Measurements from ENCODE around the gene CHODL.

The CHODL gene

GRCh38 chr21:18252256-18252655 lies 7.6 kb downstream of the CHODL start:
- H3K36me3 ChIP-seq (ENCODE audit: insufficient read depth, low read length): no peaks in the 10 kb centered on the region
- no peaks in the 10 kb centered on the region for H3K9me3 ChIP-seq (ENCODE audit: low read length)
- H3K4me3 ChIP-seq (ENCODE audit: low read depth in 1 of 2, low read length in 2 of 2): no peak overlapping the region
- no peak overlapping the region for H3K9ac ChIP-seq (ENCODE audit: low read length)
- H3K27ac ChIP-seq (ENCODE audit: low read depth, low read length): no peak overlapping the region
- no peaks in the 10 kb centered on the region for H3K27me3 ChIP-seq (ENCODE audit: control insufficient read depth in 1 of 2, insufficient read depth in 2 of 2, low read length in 2 of 2)
- no peaks in the 10 kb centered on the region for H3K4me1 ChIP-seq (ENCODE audit: insufficient read depth, low read length)

- H3K36me3 ChIP-seq (ENCODE audit: insufficient read depth, low read length): no peaks in the 10 kb centered on the region
- H3K27me3 ChIP-seq (ENCODE audit: control insufficient read depth in 1 of 2, insufficient read depth in 2 of 2, low read length in 2 of 2): no peaks in the 10 kb centered on the region
- no peak overlapping the region for H3K27ac ChIP-seq (ENCODE audit: low read depth, low read length)
- H3K4me1 ChIP-seq (ENCODE audit: insufficient read depth, low read length): no peaks in the 10 kb centered on the region
- no peaks in the 10 kb centered on the region for H3K9me3 ChIP-seq (ENCODE audit: low read length)
- H3K4me3 ChIP-seq (ENCODE audit: low read depth in 1 of 2, low read length in 2 of 2): no peak overlapping the region
- H3K9ac ChIP-seq (ENCODE audit: low read length): no peak overlapping the region
Observed at GRCh38 chr21:18252680-18253079, 8.0 kb downstream of the CHODL start.

GRCh38 chr21:18253221-18253620 lies 8.6 kb downstream of the CHODL start:
- no peak overlapping the region for H3K27ac ChIP-seq (ENCODE audit: low read depth, low read length)
- H3K4me3 ChIP-seq (ENCODE audit: low read depth in 1 of 2, low read length in 2 of 2): no peak overlapping the region
- no peaks in the 10 kb centered on the region for H3K36me3 ChIP-seq (ENCODE audit: insufficient read depth, low read length)
- H3K27me3 ChIP-seq (ENCODE audit: control insufficient read depth in 1 of 2, insufficient read depth in 2 of 2, low read length in 2 of 2): no peaks in the 10 kb centered on the region
- no peak overlapping the region for H3K9ac ChIP-seq (ENCODE audit: low read length)
- no peaks in the 10 kb centered on the region for H3K4me1 ChIP-seq (ENCODE audit: insufficient read depth, low read length)
- no peaks in the 10 kb centered on the region for H3K9me3 ChIP-seq (ENCODE audit: low read length)

GRCh38 chr21:18253799-18254198 lies 9.2 kb downstream of the CHODL start:
- Histone ChIP-seq H3K4me3 (ENCODE audit: low read depth in 1 of 2, low read length in 2 of 2) (no peak overlapping the region), H3K27me3 (ENCODE audit: control insufficient read depth in 1 of 2, insufficient read depth in 2 of 2, low read length in 2 of 2) (no peaks in the 10 kb centered on the region), H3K36me3 (ENCODE audit: insufficient read depth, low read length) (no peaks in the 10 kb centered on the region), H3K4me1 (ENCODE audit: insufficient read depth, low read length) (no peaks in the 10 kb centered on the region), H3K9me3 (ENCODE audit: low read length) (no peaks in the 10 kb centered on the region), H3K9ac (ENCODE audit: low read length) (no peak overlapping the region), H3K27ac (ENCODE audit: low read depth, low read length) (no peak overlapping the region)

GRCh38 chr21:18265944-18266343 lies 21.3 kb downstream of the CHODL start:
- Histone ChIP-seq H3K36me3 (ENCODE audit: insufficient read depth, low read length) (no peaks in the 10 kb centered on the region), H3K27ac (ENCODE audit: low read depth, low read length) (no peak overlapping the region), H3K9me3 (ENCODE audit: low read length) (no peaks in the 10 kb centered on the region), H3K27me3 (ENCODE audit: control insufficient read depth in 1 of 2, insufficient read depth in 2 of 2, low read length in 2 of 2) (no peaks in the 10 kb centered on the region), H3K4me1 (ENCODE audit: insufficient read depth, low read length) (no peaks in the 10 kb centered on the region), H3K9ac (ENCODE audit: low read length) (no peak overlapping the region), H3K4me3 (ENCODE audit: low read depth in 1 of 2, low read length in 2 of 2) (no peak overlapping the region)

- no peak overlapping the region for H3K4me3 ChIP-seq (ENCODE audit: low read depth in 1 of 2, low read length in 2 of 2)
- no peaks in the 10 kb centered on the region for H3K36me3 ChIP-seq (ENCODE audit: insufficient read depth, low read length)
- no peak overlapping the region for H3K27ac ChIP-seq (ENCODE audit: low read depth, low read length)
- no peak overlapping the region for H3K9ac ChIP-seq (ENCODE audit: low read length)
- H3K4me1 ChIP-seq (ENCODE audit: insufficient read depth, low read length): no peaks in the 10 kb centered on the region
- no peaks in the 10 kb centered on the region for H3K9me3 ChIP-seq (ENCODE audit: low read length)
- no peaks in the 10 kb centered on the region for H3K27me3 ChIP-seq (ENCODE audit: control insufficient read depth in 1 of 2, insufficient read depth in 2 of 2, low read length in 2 of 2)
Observed at GRCh38 chr21:18267496-18267895, 22.9 kb downstream of the CHODL start.

GRCh38 chr21:18268906-18269305 lies 24.3 kb downstream of the CHODL start:
- Histone ChIP-seq H3K9me3 (ENCODE audit: low read length) (no peaks in the 10 kb centered on the region), H3K27ac (ENCODE audit: low read depth, low read length) (no peak overlapping the region), H3K4me1 (ENCODE audit: insufficient read depth, low read length) (no peaks in the 10 kb centered on the region), H3K36me3 (ENCODE audit: insufficient read depth, low read length) (no peaks in the 10 kb centered on the region), H3K4me3 (ENCODE audit: low read depth in 1 of 2, low read length in 2 of 2) (no peak overlapping the region), H3K27me3 (ENCODE audit: control insufficient read depth in 1 of 2, insufficient read depth in 2 of 2, low read length in 2 of 2) (no peaks in the 10 kb centered on the region), H3K9ac (ENCODE audit: low read length) (no peak overlapping the region)

- H3K4me3 ChIP-seq (ENCODE audit: low read depth in 1 of 2, low read length in 2 of 2): no peak overlapping the region
- no peak overlapping the region for H3K27ac ChIP-seq (ENCODE audit: low read depth, low read length)
- no peaks in the 10 kb centered on the region for H3K9me3 ChIP-seq (ENCODE audit: low read length)
- no peak overlapping the region for H3K9ac ChIP-seq (ENCODE audit: low read length)
- H3K36me3 ChIP-seq (ENCODE audit: insufficient read depth, low read length): no peaks in the 10 kb centered on the region
- H3K27me3 ChIP-seq (ENCODE audit: control insufficient read depth in 1 of 2, insufficient read depth in 2 of 2, low read length in 2 of 2): no peaks in the 10 kb centered on the region
- no peaks in the 10 kb centered on the region for H3K4me1 ChIP-seq (ENCODE audit: insufficient read depth, low read length)
Observed at GRCh38 chr21:18269856-18270255, 25.2 kb downstream of the CHODL start.

- Histone ChIP-seq H3K27ac (ENCODE audit: low read depth, low read length) (no peak overlapping the region), H3K9me3 (ENCODE audit: low read length) (no peaks in the 10 kb centered on the region), H3K4me1 (ENCODE audit: insufficient read depth, low read length) (no peaks in the 10 kb centered on the region), H3K36me3 (ENCODE audit: insufficient read depth, low read length) (no peaks in the 10 kb centered on the region), H3K4me3 (ENCODE audit: low read depth in 1 of 2, low read length in 2 of 2) (no peak overlapping the region), H3K27me3 (ENCODE audit: control insufficient read depth in 1 of 2, insufficient read depth in 2 of 2, low read length in 2 of 2) (no peaks in the 10 kb centered on the region), H3K9ac (ENCODE audit: low read length) (no peak overlapping the region)
Observed at GRCh38 chr21:18273400-18273799, 28.8 kb downstream of the CHODL start.

- no peak overlapping the region for H3K27ac ChIP-seq (ENCODE audit: low read depth, low read length)
- no peaks in the 10 kb centered on the region for H3K9me3 ChIP-seq (ENCODE audit: low read length)
- no peaks in the 10 kb centered on the region for H3K36me3 ChIP-seq (ENCODE audit: insufficient read depth, low read length)
- H3K4me3 ChIP-seq (ENCODE audit: low read depth in 1 of 2, low read length in 2 of 2): no peak overlapping the region
- H3K9ac ChIP-seq (ENCODE audit: low read length): no peak overlapping the region
- no peaks in the 10 kb centered on the region for H3K27me3 ChIP-seq (ENCODE audit: control insufficient read depth in 1 of 2, insufficient read depth in 2 of 2, low read length in 2 of 2)
- H3K4me1 ChIP-seq (ENCODE audit: insufficient read depth, low read length): no peaks in the 10 kb centered on the region
Observed at GRCh38 chr21:18274370-18274769, 29.7 kb downstream of the CHODL start.

GRCh38 chr21:18275781-18276180 lies 31.1 kb downstream of the CHODL start:
- H3K9ac ChIP-seq (ENCODE audit: low read length): no peak overlapping the region
- H3K27me3 ChIP-seq (ENCODE audit: control insufficient read depth in 1 of 2, insufficient read depth in 2 of 2, low read length in 2 of 2): no peaks in the 10 kb centered on the region
- no peaks in the 10 kb centered on the region for H3K4me1 ChIP-seq (ENCODE audit: insufficient read depth, low read length)
- no peaks in the 10 kb centered on the region for H3K9me3 ChIP-seq (ENCODE audit: low read length)
- H3K27ac ChIP-seq (ENCODE audit: low read depth, low read length): no peak overlapping the region
- H3K4me3 ChIP-seq (ENCODE audit: low read depth in 1 of 2, low read length in 2 of 2): no peak overlapping the region
- no peaks in the 10 kb centered on the region for H3K36me3 ChIP-seq (ENCODE audit: insufficient read depth, low read length)

GRCh38 chr21:18285379-18285778 lies 40.7 kb downstream of the CHODL start:
- Histone ChIP-seq H3K27ac (ENCODE audit: low read depth, low read length) (no peak overlapping the region), H3K27me3 (ENCODE audit: control insufficient read depth in 1 of 2, insufficient read depth in 2 of 2, low read length in 2 of 2) (no peaks in the 10 kb centered on the region), H3K9ac (ENCODE audit: low read length) (no peak overlapping the region)

More at GRCh38 chr21:18285379-18285778, 40.7 kb downstream of the CHODL start:
- no peaks in the 10 kb centered on the region for H3K9me3 ChIP-seq (ENCODE audit: low read length)
- no peak overlapping the region for H3K4me3 ChIP-seq (ENCODE audit: low read depth in 1 of 2, low read length in 2 of 2)
- no peaks in the 10 kb centered on the region for H3K4me1 ChIP-seq (ENCODE audit: insufficient read depth, low read length)
- H3K36me3 ChIP-seq (ENCODE audit: insufficient read depth, low read length): no peaks in the 10 kb centered on the region

All from muscle layer of colon (tissue), 2 donors.